OCI-M1 (cell line): ENCODE data around the gene RHOH.
"Not testable (repeated sequence)": the region's sequence is repeated elsewhere in the genome, so short reads cannot be mapped to it uniquely, and the experiment has no call there.

Source experiments
- DNase-seq: peaks from one replicate; lab custom pipeline; 2025; lab: John Stamatoyannopoulos, UW

RHOH gene, protein sequence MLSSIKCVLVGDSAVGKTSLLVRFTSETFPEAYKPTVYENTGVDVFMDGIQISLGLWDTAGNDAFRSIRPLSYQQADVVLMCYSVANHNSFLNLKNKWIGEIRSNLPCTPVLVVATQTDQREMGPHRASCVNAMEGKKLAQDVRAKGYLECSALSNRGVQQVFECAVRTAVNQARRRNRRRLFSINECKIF

GRCh38 chr4:40196724-40197281, at the start of gene RHOH:
Gene RHOH (plus strand): TSS chr4:40197031. CDS start chr4:40243387, 46,356 bp downstream.
- DNase-seq = peak; percentile 72

GRCh38 chr4:40147490-40147889, 49.3 kb upstream of the RHOH start:
- not testable (repeated sequence) for DNase-seq

GRCh38 chr4:40149960-40150385, 46.9 kb upstream of the RHOH start:
- peak; percentile 92 for DNase-seq

- no peak for DNase-seq
Observed at GRCh38 chr4:40150932-40151331, 45.9 kb upstream of the RHOH start.

GRCh38 chr4:40152637-40153036, 44.2 kb upstream of the RHOH start:
- no peak for DNase-seq

GRCh38 chr4:40157436-40157835, 39.4 kb upstream of the RHOH start:
- no peak for DNase-seq

DNA sequence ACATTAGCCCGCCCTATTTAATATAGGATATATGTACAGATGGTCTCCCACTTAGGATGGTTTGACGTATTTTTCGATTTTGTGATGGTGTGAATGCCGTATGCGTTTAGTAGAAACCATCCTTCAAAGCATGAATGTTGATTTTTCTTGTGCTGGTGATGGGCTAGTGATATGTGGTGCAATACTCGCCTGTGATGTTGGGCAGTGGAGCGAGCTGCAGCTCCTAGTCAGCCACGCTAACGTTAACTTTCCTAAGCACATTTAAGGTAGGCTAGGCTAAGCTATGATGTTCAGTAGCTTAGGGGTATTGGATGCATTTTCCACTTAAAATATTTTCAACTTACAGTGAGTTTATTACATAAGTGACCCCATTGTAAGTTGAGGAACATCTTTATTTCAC, 36.6 kb upstream of the RHOH start:
- no peak for DNase-seq

DNA sequence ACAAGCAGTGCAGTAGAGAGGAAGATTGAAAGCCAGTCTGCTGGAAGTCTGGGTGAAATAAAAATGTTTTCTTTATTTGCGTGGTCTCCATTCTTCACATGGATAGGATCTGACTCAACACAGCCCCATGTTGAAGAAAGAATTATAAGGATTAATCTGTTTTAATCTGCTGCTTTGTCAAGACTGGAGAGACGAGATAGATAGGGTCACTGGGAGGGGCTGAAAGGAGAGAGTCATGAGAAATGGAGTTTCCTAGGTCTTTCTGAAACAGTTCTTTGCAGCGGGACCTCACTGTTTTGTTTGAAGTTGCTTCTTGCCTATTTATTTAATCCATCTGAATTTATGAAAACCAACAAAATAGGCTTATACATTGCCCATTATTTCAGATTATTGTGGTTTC, 32.4 kb upstream of the RHOH start:
- no peak for DNase-seq

GRCh38 chr4:40165916-40166315, 30.9 kb upstream of the RHOH start:
- no peak for DNase-seq

DNA sequence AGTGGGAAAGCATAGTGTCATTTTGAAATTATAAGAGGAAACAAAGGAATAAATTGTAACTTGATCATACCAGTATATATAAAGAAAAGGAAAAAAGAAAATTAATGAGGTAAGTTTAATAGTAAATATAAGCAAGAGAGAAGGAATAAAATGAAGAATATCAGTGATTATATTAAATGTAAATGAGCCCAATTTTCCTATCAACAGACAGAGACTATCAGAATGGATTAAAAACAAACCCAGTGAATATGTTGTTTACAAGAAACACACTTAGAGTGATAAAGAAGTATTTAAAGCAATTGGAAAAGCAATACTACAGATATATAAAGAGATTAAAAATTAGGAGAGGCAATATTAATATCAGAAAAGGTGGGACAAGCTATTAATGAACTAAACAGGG, 28.8 kb upstream of the RHOH start:
- no peak for DNase-seq

GRCh38 chr4:40170588-40170987, 26.2 kb upstream of the RHOH start:
- DNase-seq = no peak

DNA sequence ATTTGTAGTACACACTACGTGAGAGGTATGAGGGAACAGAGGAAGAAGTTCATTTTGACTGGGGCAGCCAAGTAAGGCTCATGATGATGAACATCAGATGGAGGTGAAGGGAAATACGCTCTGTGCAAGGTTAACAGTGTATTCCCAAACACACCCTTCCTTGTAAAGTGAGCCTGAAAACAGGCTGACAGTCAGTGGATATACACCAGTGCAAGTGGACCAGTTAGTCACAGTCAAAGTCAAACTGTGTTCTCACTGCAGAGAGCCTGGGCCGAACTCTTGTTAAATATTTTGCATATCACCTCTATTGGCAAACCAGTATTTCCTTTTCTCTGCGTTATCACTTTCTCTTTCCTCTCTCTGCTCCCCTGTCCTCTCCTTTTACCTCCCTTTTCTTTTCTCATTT, 23.4 kb upstream of the RHOH start:
- DNase-seq = peak; percentile 16

- DNase-seq = no peak
Observed at GRCh38 chr4:40176602-40177001, 20.2 kb upstream of the RHOH start.

- DNase-seq = no peak
Observed at GRCh38 chr4:40177591-40177990, 19.2 kb upstream of the RHOH start.

GRCh38 chr4:40178672-40179071, 18.2 kb upstream of the RHOH start:
- no peak for DNase-seq

DNA sequence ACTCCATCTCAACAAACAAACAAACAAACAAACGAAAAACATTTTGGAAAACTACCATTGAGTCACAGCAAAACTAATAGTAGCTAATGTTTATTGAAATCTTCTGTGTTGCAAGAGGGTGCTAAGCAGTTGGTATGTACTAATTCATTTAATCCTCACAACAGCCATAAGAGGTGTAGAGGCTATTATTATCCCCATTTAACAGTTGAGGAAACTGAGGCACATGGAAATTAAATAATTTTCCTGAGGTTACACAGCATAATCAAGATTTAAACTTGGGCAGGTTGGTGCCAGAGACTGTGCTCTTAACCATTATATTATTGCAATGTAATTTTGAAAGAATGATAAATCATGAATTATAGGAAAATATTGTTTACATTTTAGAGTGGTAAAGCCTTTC, 17.5 kb upstream of the RHOH start:
- DNase-seq = no peak

- DNase-seq = no peak
Observed at GRCh38 chr4:40180356-40180755, 16.5 kb upstream of the RHOH start.

GRCh38 chr4:40182001-40182400, 14.8 kb upstream of the RHOH start:
- no peak for DNase-seq

DNA sequence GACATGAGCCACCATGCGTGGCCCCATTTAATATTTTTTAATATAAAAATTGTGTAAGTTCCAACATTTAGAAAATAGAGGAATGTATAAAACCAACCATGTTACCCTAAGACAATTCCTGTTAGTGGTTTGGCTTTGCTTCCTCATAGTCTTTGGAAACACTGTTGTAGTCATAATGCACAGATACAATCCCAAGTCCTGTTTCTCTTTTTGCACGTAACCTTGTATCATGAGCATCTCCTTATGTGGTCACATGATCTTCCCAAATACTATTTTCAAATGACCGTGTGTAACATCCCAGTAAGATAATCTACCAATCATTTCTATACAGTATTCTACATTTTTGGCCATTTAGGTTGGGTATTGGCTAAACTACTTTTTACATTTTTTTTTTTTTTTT, 13.9 kb upstream of the RHOH start:
- DNase-seq = no peak

DNA sequence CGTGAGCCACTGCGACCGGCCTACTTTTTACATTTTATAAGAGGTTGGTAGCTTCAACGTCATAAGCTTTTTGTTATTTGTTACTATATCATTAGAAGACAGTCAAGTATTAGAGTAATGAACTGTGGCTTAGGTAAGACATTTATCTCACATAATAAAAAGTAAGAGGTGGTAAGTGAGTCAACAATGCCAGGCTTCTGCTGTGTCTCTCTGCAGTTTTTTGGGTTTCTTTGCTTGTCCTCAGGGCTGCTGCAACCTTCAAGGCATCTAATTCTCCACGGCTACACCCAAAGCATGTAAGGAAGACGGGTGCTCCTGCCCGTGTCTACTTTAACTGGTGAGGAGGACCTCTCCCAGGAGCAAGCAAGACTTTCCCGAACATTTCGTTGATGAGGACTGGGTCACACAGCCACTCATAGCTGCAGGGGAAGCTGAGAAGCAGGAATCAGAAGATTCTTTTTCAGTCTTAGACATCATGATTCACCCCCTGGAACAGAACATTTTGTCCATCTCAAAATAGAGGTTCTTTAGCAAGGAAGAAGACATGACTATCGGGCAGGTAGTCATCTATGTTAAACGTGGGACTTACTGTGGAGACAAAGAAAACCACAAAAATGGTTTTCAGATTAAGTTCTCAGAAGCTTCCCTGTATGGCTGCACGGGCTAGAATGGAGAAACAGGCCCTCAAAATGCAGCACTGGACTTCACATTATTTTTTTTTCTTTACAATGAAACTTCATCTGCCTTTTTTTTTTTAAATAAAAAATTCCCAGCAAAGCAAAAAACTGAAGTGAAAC, 13.0 kb upstream of the RHOH start:
- peak; percentile 58 for DNase-seq

- no peak for DNase-seq
Observed at GRCh38 chr4:40185830-40186664, 10.8 kb upstream of the RHOH start.

DNA sequence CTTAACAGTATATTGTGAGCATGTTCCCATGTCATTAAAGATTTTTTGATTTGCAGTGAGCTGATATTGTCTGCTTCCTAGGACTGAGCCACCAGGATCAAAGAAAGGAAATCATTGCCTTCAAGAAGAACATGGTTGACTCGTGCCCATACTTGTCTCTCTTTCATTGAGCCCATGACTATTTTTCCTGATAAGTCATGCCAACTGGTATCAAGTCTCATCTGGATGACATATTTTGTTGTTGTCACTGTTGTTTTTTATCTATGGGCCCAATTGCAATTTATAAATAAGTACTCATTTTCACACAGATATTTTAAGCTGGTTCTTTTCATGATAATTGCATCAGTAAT, 10.2 kb upstream of the RHOH start:
- DNase-seq = no peak
